BE2C (cell line): ENCODE data around the gene DNAJC13.

ENCODE experiments used
- DNase-seq: peaks from one replicate; pipeline ENCODE4 v3.0.0-alpha.2; 2020
- H3K27me3 ChIP-seq: fragments of 250-450 bp; sonication (Bioruptor Pico); 2 replicates; pipeline ENCODE4 v1.5.1; 2020; ENCODE audit warnings: mild to moderate bottlenecking
- H3K36me3 ChIP-seq: fragments of 250-450 bp; sonication (Bioruptor Pico); 2 replicates; pipeline ENCODE4 v1.5.1; 2020; ENCODE audit warnings: mild to moderate bottlenecking
- H3K4me1 ChIP-seq: fragments of 250-450 bp; sonication (Bioruptor Pico); 2 replicates; pipeline ENCODE4 v1.5.1; 2020
- H3K4me3 ChIP-seq: 2 replicates; pipeline ENCODE4 v1.5.1; 2011; ENCODE audit warnings: low read depth, low read length
- H3K9me3 ChIP-seq: fragments of 250-450 bp; sonication (Bioruptor Pico); 2 replicates; pipeline ENCODE4 v1.5.1; 2020
- TF ChIP-seq, protein P1 (sequence below): IDR thresholded peaks from 2 replicates; pipeline ENCODE4 v1.5.1; 2012; ENCODE audit warnings: mild to moderate bottlenecking, low read depth, low read length

Gene DNAJC13

DNA sequence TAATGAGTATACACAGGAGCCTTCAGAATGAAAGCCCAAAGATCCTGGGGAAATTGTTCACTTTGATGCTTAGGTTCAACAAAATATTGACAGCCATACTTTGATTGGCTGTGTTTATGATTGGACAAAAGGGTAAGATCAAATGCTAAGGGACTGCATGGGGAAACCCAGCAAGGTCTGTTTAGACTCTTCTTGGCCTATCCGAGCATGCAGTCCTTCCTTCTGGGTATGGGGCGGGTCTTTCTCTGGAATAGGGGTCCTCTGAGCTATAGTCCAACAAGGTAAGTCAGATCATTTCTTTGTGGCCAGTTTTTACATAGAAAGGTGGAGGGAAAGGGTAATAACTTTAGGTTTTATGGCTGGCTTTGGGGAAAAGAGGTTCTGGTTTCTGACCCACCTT is 126.8 kb downstream of the DNAJC13 start:
- TF ChIP-seq, protein P1, sequence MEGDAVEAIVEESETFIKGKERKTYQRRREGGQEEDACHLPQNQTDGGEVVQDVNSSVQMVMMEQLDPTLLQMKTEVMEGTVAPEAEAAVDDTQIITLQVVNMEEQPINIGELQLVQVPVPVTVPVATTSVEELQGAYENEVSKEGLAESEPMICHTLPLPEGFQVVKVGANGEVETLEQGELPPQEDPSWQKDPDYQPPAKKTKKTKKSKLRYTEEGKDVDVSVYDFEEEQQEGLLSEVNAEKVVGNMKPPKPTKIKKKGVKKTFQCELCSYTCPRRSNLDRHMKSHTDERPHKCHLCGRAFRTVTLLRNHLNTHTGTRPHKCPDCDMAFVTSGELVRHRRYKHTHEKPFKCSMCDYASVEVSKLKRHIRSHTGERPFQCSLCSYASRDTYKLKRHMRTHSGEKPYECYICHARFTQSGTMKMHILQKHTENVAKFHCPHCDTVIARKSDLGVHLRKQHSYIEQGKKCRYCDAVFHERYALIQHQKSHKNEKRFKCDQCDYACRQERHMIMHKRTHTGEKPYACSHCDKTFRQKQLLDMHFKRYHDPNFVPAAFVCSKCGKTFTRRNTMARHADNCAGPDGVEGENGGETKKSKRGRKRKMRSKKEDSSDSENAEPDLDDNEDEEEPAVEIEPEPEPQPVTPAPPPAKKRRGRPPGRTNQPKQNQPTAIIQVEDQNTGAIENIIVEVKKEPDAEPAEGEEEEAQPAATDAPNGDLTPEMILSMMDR, result no peak
- DNase-seq, result no peak
- Histone ChIP-seq H3K36me3 (peaks cover 8% of the 10 kb centered on the region; the same call in 1 of the 2 replicates), H3K4me1 (no peaks in the 10 kb centered on the region), H3K4me3 (no peak overlapping the region), H3K9me3 (no peaks in the 10 kb centered on the region), H3K27me3 (no peaks in the 10 kb centered on the region)

DNA sequence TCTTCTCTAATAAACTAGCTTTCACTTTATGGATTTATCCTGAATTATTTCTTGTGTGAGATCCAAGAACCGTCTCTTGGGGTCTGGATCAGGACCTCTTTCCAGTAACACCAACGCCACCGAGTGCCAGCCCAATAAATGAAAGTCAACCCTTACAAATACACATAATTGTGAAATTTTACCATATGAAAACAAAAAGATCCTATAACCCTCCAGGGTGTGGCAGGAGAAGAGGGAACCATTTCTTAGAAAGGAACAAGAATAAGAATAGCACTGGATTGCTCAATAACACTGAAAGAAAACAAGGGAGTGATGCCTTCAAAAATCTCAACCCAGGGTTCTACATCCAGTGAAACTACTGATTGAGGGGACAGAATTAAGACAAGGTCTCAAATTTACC is 128.2 kb downstream of the DNAJC13 start:
- Histone ChIP-seq H3K36me3 (peaks cover under 1% of the 10 kb centered on the region; the same call in 1 of the 2 replicates), H3K9me3 (no peaks in the 10 kb centered on the region), H3K4me1 (no peaks in the 10 kb centered on the region), H3K27me3 (no peaks in the 10 kb centered on the region), H3K4me3 (no peak overlapping the region)
- DNase-seq, result no peak
- TF ChIP-seq, protein P1, result no peak

DNA sequence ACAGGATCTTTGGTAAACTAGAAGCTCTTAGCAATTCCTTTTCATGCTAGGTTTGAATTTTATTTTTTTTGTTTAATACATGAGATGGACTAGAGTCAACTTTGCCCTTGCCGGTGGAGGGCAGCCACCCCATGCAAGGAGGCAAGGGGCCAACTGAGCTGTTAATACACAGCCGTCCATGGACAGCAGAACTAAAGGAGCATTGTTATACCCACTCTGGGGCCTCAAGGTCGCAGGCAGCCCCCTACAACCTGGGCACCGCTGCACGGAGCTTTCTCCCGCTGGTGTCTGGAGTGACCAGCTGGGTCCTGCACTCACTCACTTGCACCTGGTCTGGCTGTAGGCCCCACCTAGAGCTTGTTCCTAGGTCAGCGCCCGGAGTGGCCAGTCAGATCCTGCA is 131.9 kb downstream of the DNAJC13 start:
- DNase-seq, result no peak
- no peaks in the 10 kb centered on the region for H3K4me1 ChIP-seq
- no peak overlapping the region for H3K4me3 ChIP-seq
- no peaks in the 10 kb centered on the region for H3K27me3 ChIP-seq
- H3K36me3 ChIP-seq, result no peaks in the 10 kb centered on the region
- H3K9me3 ChIP-seq, result no peaks in the 10 kb centered on the region
- TF ChIP-seq, protein P1, result no peak

- Histone ChIP-seq H3K4me1 (no peaks in the 10 kb centered on the region), H3K9me3 (no peaks in the 10 kb centered on the region), H3K4me3 (no peak overlapping the region), H3K36me3 (no peaks in the 10 kb centered on the region), H3K27me3 (no peaks in the 10 kb centered on the region)
- TF ChIP-seq, protein P1, result no peak
- DNase-seq, result no peak
Measured at GRCh38 chr3:132549890-132550578, 132.7 kb downstream of the DNAJC13 start.

DNA sequence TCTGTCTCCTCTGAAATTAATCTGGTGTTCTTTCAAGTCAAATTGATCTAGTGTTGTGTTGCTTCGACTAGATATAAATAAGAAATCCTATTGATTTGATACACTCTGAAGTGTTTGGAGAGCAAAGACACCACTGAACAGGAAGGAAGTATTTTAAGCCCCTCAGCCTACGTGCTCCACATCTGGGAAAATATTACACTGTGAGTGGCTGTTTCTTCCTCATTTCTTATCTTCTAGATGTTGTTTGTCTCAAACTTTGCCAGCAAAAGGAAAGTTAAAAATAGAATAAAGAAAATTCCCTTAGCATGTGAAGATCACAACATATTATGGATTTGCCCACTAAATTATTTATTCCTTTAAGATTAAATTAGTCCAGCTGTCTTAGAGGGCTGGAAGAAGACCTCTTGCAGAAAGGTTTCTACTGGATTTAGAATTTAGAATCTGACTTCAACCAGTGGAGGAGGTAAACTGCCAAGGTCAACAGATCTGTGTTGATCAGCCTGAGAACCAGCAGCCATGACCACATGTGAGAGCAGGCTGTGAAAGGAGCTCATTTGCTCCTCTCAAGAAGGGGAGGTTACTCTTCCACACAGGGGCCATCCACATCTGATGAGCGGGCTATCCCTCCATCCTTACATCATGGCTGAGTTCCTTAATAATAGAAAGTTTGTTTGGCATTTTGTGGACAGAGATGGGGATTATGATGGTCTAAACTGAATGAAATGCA is 133.4 kb downstream of the DNAJC13 start:
- Histone ChIP-seq H3K4me1 (no peaks in the 10 kb centered on the region), H3K4me3 (no peak overlapping the region), H3K9me3 (no peaks in the 10 kb centered on the region), H3K36me3 (no peaks in the 10 kb centered on the region), H3K27me3 (no peaks in the 10 kb centered on the region)
- no peak for DNase-seq
- TF ChIP-seq, protein P1, result no peak

- H3K4me1 ChIP-seq, result no peaks in the 10 kb centered on the region
- TF ChIP-seq, protein P1, result no peak
Measured at GRCh38 chr3:132553826-132554225, 136.5 kb downstream of the DNAJC13 start.

More at GRCh38 chr3:132553826-132554225, 136.5 kb downstream of the DNAJC13 start:
- Histone ChIP-seq H3K4me3 (no peak overlapping the region), H3K36me3 (no peaks in the 10 kb centered on the region), H3K9me3 (no peaks in the 10 kb centered on the region), H3K27me3 (no peaks in the 10 kb centered on the region)
- DNase-seq, result no peak
